Mesothelial cell of epicardium (in vitro differentiated cells): ENCODE results near the gene KEL. TPM values are rescaled to one million over a fixed set of nuclear protein-coding genes. Genes with fewer than 3 reads are reported as not detected.

Experiments used
- DNase-seq, 2 experiments: peaks; one replicate each; pipeline ENCODE4 v3.0.0; 2021; ENCODE audit warnings: low spot score in 2 of 2; ENCODE audit not compliant: unreplicated experiment in 2 of 2
- H3K27ac Mint-ChIP-seq: 2 replicates; pipeline ENCODE4 v1.8.0; 2021; ENCODE audit warnings: mixed read lengths
- H3K27me3 Mint-ChIP-seq: 2 replicates; pipeline ENCODE4 v1.8.0; 2021; ENCODE audit warnings: low read depth, mixed read lengths
- H3K36me3 Mint-ChIP-seq: 2 replicates; pipeline ENCODE4 v1.8.0; 2021; ENCODE audit warnings: mixed read lengths
- H3K4me1 Mint-ChIP-seq: 2 replicates; pipeline ENCODE4 v1.8.0; 2021; ENCODE audit warnings: mixed read lengths
- H3K4me3 Mint-ChIP-seq: 2 replicates; pipeline ENCODE4 v1.8.0; 2021; ENCODE audit warnings: mild to moderate bottlenecking, moderate library complexity, mixed read lengths
- H3K9me3 Mint-ChIP-seq: 2 replicates; pipeline ENCODE4 v1.8.0; 2021; ENCODE audit warnings: mixed read lengths
- CTCF ChIP-seq: fragments of 200-600 bp; sonication (generic); IDR thresholded peaks from one replicate; pipeline ENCODE4 v1.5.0; 2021; ENCODE audit warnings: antibody characterized with exemption; ENCODE audit not compliant: unreplicated experiment
- total RNA-seq: library from RNA; stranded (reverse); gene quantifications from 3 replicates; pipeline ENCODE4 v1.2.1, GENCODE V29; 2021

The KEL gene
- total RNA-seq, 1 donor from 2014 or later: 2.3 TPM

- no peak for DNase-seq
- H3K36me3 Mint-ChIP-seq: peaks cover 6% of the 10 kb centered on the region
- H3K27ac Mint-ChIP-seq: no peak overlapping the region
- peaks cover 2% of the 10 kb centered on the region for H3K4me1 Mint-ChIP-seq
- TF ChIP-seq CTCF: no peak
- peaks cover 3% of the 10 kb centered on the region for H3K27me3 Mint-ChIP-seq
- H3K9me3 Mint-ChIP-seq: peaks cover 11% of the 10 kb centered on the region
- H3K4me3 Mint-ChIP-seq: no peak overlapping the region
Observed at GRCh38 chr7:142950235-142950634, 11.9 kb downstream of the KEL start.

GRCh38 chr7:142948603-142949002 lies 13.6 kb downstream of the KEL start:
- peaks cover 2% of the 10 kb centered on the region for H3K4me1 Mint-ChIP-seq
- no peak overlapping the region for H3K4me3 Mint-ChIP-seq
- peaks cover under 1% of the 10 kb centered on the region for H3K36me3 Mint-ChIP-seq
- no peak for TF ChIP-seq CTCF
- H3K27me3 Mint-ChIP-seq: peaks cover 3% of the 10 kb centered on the region
- DNase-seq: no peak
- no peak overlapping the region for H3K27ac Mint-ChIP-seq
- H3K9me3 Mint-ChIP-seq: peaks cover under 1% of the 10 kb centered on the region

- DNase-seq: no peak
- Mint-ChIP-seq H3K4me3 (no peak overlapping the region), H3K4me1 (peaks cover 10% of the 10 kb centered on the region), H3K9me3 (no peaks in the 10 kb centered on the region), H3K27me3 (no peaks in the 10 kb centered on the region), H3K36me3 (no peaks in the 10 kb centered on the region), H3K27ac (no peak overlapping the region)
- TF ChIP-seq CTCF: no peak
Observed at GRCh38 chr7:142945001-142945400, 17.2 kb downstream of the KEL start.

- H3K27ac Mint-ChIP-seq: no peak overlapping the region
- no peaks in the 10 kb centered on the region for H3K9me3 Mint-ChIP-seq
- H3K36me3 Mint-ChIP-seq: no peaks in the 10 kb centered on the region
- H3K27me3 Mint-ChIP-seq: no peaks in the 10 kb centered on the region
- no peak overlapping the region for H3K4me3 Mint-ChIP-seq
- peaks cover 10% of the 10 kb centered on the region for H3K4me1 Mint-ChIP-seq
- DNase-seq: no peak
- TF ChIP-seq CTCF: no peak
Observed at GRCh38 chr7:142943706-142944268, 18.4 kb downstream of the KEL start.

- TF ChIP-seq CTCF: no peak
- Mint-ChIP-seq H3K4me1 (peaks cover 10% of the 10 kb centered on the region), H3K4me3 (no peak overlapping the region), H3K27me3 (no peaks in the 10 kb centered on the region), H3K9me3 (no peaks in the 10 kb centered on the region), H3K27ac (no peak overlapping the region), H3K36me3 (no peaks in the 10 kb centered on the region)
- DNase-seq: no peak
Observed at GRCh38 chr7:142942746-142943145, 19.4 kb downstream of the KEL start.

- no peak for DNase-seq
- H3K4me1 Mint-ChIP-seq: peaks cover 10% of the 10 kb centered on the region
- no peak for TF ChIP-seq CTCF
Observed at GRCh38 chr7:142941541-142941940, 20.6 kb downstream of the KEL start.

More at GRCh38 chr7:142941541-142941940, 20.6 kb downstream of the KEL start:
- Mint-ChIP-seq H3K9me3 (no peaks in the 10 kb centered on the region), H3K36me3 (no peaks in the 10 kb centered on the region), H3K27me3 (no peaks in the 10 kb centered on the region), H3K27ac (no peak overlapping the region), H3K4me3 (no peak overlapping the region)
